Activated CD4-positive, alpha-beta memory T cell treated with anti-CD3 and anti-CD28 coated beads, Interleukin-2, amount 10 ng/mL, durations not matched to agents 7 days and 5 days (primary cell): ENCODE data around the gene SBF2. TPM values are rescaled to one million over a fixed set of nuclear protein-coding genes. Genes with fewer than 3 reads are reported as not detected.
"Not testable (repeated sequence)": the region's sequence is repeated elsewhere in the genome, so short reads cannot be mapped to it uniquely, and the experiment has no call there.

Experiments
- CTCF ChIA-PET: fragments of 350-600 bp; sonication (Branson Sonifier 250); formaldehyde crosslinking; loops from one replicate; lab custom pipeline; 2021; ENCODE audit warnings: antibody characterized with exemption, inconsistent platforms; lab: Charles Lee
- POLR2A ChIA-PET: fragments of 350-600 bp; sonication (Branson Sonifier 250); formaldehyde crosslinking; loops from one replicate; lab custom pipeline; 2021; ENCODE audit warnings: antibody characterized with exemption; lab: Charles Lee
- DNase-seq: peaks from one replicate; pipeline ENCODE4 v3.0.0-alpha.2; 2020
- H3K27ac Mint-ChIP-seq: one replicate; pipeline ENCODE4 v1.8.0; 2021; ENCODE audit warnings: mild to moderate bottlenecking, mixed read lengths
- H3K27me3 Mint-ChIP-seq: one replicate; pipeline ENCODE4 v1.8.0; 2021; ENCODE audit warnings: mixed read lengths
- H3K36me3 Mint-ChIP-seq: one replicate; pipeline ENCODE4 v1.8.0; 2021; ENCODE audit warnings: low read depth, mixed read lengths
- H3K4me1 Mint-ChIP-seq: one replicate; pipeline ENCODE4 v1.8.0; 2021; ENCODE audit warnings: mixed read lengths
- H3K4me3 Mint-ChIP-seq: one replicate; pipeline ENCODE4 v1.8.0; 2021; ENCODE audit warnings: mild to moderate bottlenecking, mixed read lengths
- H3K9me3 Mint-ChIP-seq: one replicate; pipeline ENCODE4 v1.8.0; 2021; ENCODE audit warnings: mixed read lengths
- total RNA-seq, 2 experiments: library from RNA; stranded (reverse); gene quantifications; one replicate each; pipeline ENCODE4 v1.2.3, GENCODE V29; 2021

The SBF2 gene
- total RNA-seq, 2 experiments from 2014 or later: 6.4 to 9.0 TPM

- Mint-ChIP-seq H3K4me3 (no peak overlapping the region), H3K9me3 (peaks cover 12% of the 10 kb centered on the region), H3K4me1 (peaks cover 17% of the 10 kb centered on the region), H3K27ac (no peak overlapping the region), H3K36me3 (peaks cover 11% of the 10 kb centered on the region), H3K27me3 (no peaks in the 10 kb centered on the region)
- DNase-seq: no peak
- ChIA-PET CTCF (interaction anchor here (0.7 kb wide), 1 partner anchor 18 kb away, joined by 3 read pairs; no protein-coding TSS in a partner anchor), POLR2A (interaction anchor here (0.6 kb wide), 1 partner anchor 1243 kb away, joined by 3 read pairs; no protein-coding TSS in a partner anchor)
Observed at GRCh38 chr11:10095412-10096208, 198.4 kb downstream of the SBF2 start.

GRCh38 chr11:10092426-10092825 is 201.6 kb downstream of the SBF2 start:
- Mint-ChIP-seq H3K27ac (no peak overlapping the region), H3K9me3 (no peaks in the 10 kb centered on the region), H3K36me3 (no peaks in the 10 kb centered on the region), H3K4me1 (peaks cover 17% of the 10 kb centered on the region), H3K4me3 (no peak overlapping the region), H3K27me3 (no peaks in the 10 kb centered on the region)
- CTCF ChIA-PET: no interaction called here
- no peak for DNase-seq
- POLR2A ChIA-PET: no interaction called here

- ChIA-PET POLR2A (no interaction called here), CTCF (interaction anchor here (1.4 kb wide), 1 partner anchor 15 kb away, joined by 10 read pairs; no protein-coding TSS in a partner anchor)
- DNase-seq: no peak
- H3K4me1 Mint-ChIP-seq: peaks cover 17% of the 10 kb centered on the region
- no peak overlapping the region for H3K27ac Mint-ChIP-seq
- no peaks in the 10 kb centered on the region for H3K36me3 Mint-ChIP-seq
- H3K4me3 Mint-ChIP-seq: no peak overlapping the region
- no peaks in the 10 kb centered on the region for H3K27me3 Mint-ChIP-seq
- H3K9me3 Mint-ChIP-seq: no peaks in the 10 kb centered on the region
Observed at GRCh38 chr11:10091314-10092045, 202.5 kb downstream of the SBF2 start.

GRCh38 chr11:10087923-10088225 is 206.1 kb downstream of the SBF2 start:
- H3K4me3 Mint-ChIP-seq, H3K9me3 Mint-ChIP-seq, POLR2A ChIA-PET, H3K27me3 Mint-ChIP-seq, DNase-seq, H3K36me3 Mint-ChIP-seq, H3K27ac Mint-ChIP-seq: not testable (repeated sequence)
- H3K4me1 Mint-ChIP-seq: peaks cover 14% of the 10 kb centered on the region
- CTCF ChIA-PET: interaction anchor here (1.9 kb wide), 1 partner anchor 11 kb away, joined by 6 read pairs; no protein-coding TSS in a partner anchor

- Mint-ChIP-seq H3K4me1 (peaks cover 12% of the 10 kb centered on the region), H3K4me3 (no peak overlapping the region), H3K27ac (no peak overlapping the region), H3K27me3 (no peaks in the 10 kb centered on the region), H3K9me3 (peaks cover 2% of the 10 kb centered on the region), H3K36me3 (no peaks in the 10 kb centered on the region)
- ChIA-PET POLR2A (no interaction called here), CTCF (interaction anchor here (1.9 kb wide), 1 partner anchor 10 kb away, joined by 6 read pairs; no protein-coding TSS in a partner anchor)
- no peak for DNase-seq
Observed at GRCh38 chr11:10087186-10087922, 206.7 kb downstream of the SBF2 start.

- H3K36me3 Mint-ChIP-seq: peaks cover 3% of the 10 kb centered on the region
- ChIA-PET CTCF (no interaction called here), POLR2A (no interaction called here)
- peaks cover 22% of the 10 kb centered on the region for H3K9me3 Mint-ChIP-seq
- H3K27me3 Mint-ChIP-seq: no peaks in the 10 kb centered on the region
- H3K27ac Mint-ChIP-seq: no peak overlapping the region
- no peaks in the 10 kb centered on the region for H3K4me1 Mint-ChIP-seq
- H3K4me3 Mint-ChIP-seq: no peak overlapping the region
- DNase-seq: no peak
Observed at GRCh38 chr11:10080138-10080537, 213.9 kb downstream of the SBF2 start.

- CTCF ChIA-PET: interaction anchor here (0.5 to 2.7 kb wide), 29 partner anchors 9 to 542 kb away, joined by 3 to 23 read pairs (median 3); no protein-coding TSS in a partner anchor
- no peak overlapping the region for H3K4me3 Mint-ChIP-seq
- H3K36me3 Mint-ChIP-seq: peaks cover 3% of the 10 kb centered on the region
- no peaks in the 10 kb centered on the region for H3K27me3 Mint-ChIP-seq
- peak; percentile 39 for DNase-seq
- no peaks in the 10 kb centered on the region for H3K4me1 Mint-ChIP-seq
- H3K27ac Mint-ChIP-seq: no peak overlapping the region
- POLR2A ChIA-PET: interaction anchor here (0.9 kb wide), 1 partner anchor 318 kb away, joined by 3 read pairs; no protein-coding TSS in a partner anchor
- H3K9me3 Mint-ChIP-seq: peaks cover 18% of the 10 kb centered on the region
Observed at GRCh38 chr11:10076458-10077141, 217.4 kb downstream of the SBF2 start.

GRCh38 chr11:10075141-10075540 is 218.9 kb downstream of the SBF2 start:
- H3K27ac Mint-ChIP-seq: no peak overlapping the region
- DNase-seq: no peak
- no peaks in the 10 kb centered on the region for H3K4me1 Mint-ChIP-seq
- H3K9me3 Mint-ChIP-seq: peaks cover 12% of the 10 kb centered on the region
- CTCF ChIA-PET: interaction anchor here (1.1 to 2.7 kb wide), 2 partner anchors 129 to 316 kb away, joined by 3 to 23 read pairs; no protein-coding TSS in a partner anchor
- POLR2A ChIA-PET: no interaction called here
- no peaks in the 10 kb centered on the region for H3K36me3 Mint-ChIP-seq
- H3K27me3 Mint-ChIP-seq: no peaks in the 10 kb centered on the region
- H3K4me3 Mint-ChIP-seq: no peak overlapping the region

- Mint-ChIP-seq H3K36me3 (no peaks in the 10 kb centered on the region), H3K27ac (no peak overlapping the region), H3K9me3 (peaks cover 4% of the 10 kb centered on the region), H3K4me1 (no peaks in the 10 kb centered on the region), H3K27me3 (no peaks in the 10 kb centered on the region), H3K4me3 (no peak overlapping the region)
- CTCF ChIA-PET: no interaction called here
- POLR2A ChIA-PET: no interaction called here
- DNase-seq: no peak
Observed at GRCh38 chr11:10072841-10073240, 221.2 kb downstream of the SBF2 start.

- H3K27ac Mint-ChIP-seq: no peak overlapping the region
- H3K9me3 Mint-ChIP-seq: peaks cover 4% of the 10 kb centered on the region
- H3K36me3 Mint-ChIP-seq: no peaks in the 10 kb centered on the region
- CTCF ChIA-PET: no interaction called here
- H3K4me3 Mint-ChIP-seq: no peak overlapping the region
- H3K4me1 Mint-ChIP-seq: no peaks in the 10 kb centered on the region
- POLR2A ChIA-PET: no interaction called here
- DNase-seq: no peak
- H3K27me3 Mint-ChIP-seq: no peaks in the 10 kb centered on the region
Observed at GRCh38 chr11:10072142-10072541, 221.9 kb downstream of the SBF2 start.

- Mint-ChIP-seq H3K27me3 (no peaks in the 10 kb centered on the region), H3K9me3 (peaks cover 4% of the 10 kb centered on the region), H3K36me3 (no peaks in the 10 kb centered on the region), H3K4me1 (no peaks in the 10 kb centered on the region), H3K4me3 (no peak overlapping the region), H3K27ac (no peak overlapping the region)
- ChIA-PET POLR2A (no interaction called here), CTCF (interaction anchor here (1.9 kb wide), 1 partner anchor 9 kb away, joined by 11 read pairs; no protein-coding TSS in a partner anchor)
- DNase-seq: no peak
Observed at GRCh38 chr11:10067629-10068300, 226.3 kb downstream of the SBF2 start.

GRCh38 chr11:10066441-10066840 is 227.6 kb downstream of the SBF2 start:
- CTCF ChIA-PET: no interaction called here
- peaks cover 11% of the 10 kb centered on the region for H3K9me3 Mint-ChIP-seq
- no peak overlapping the region for H3K4me3 Mint-ChIP-seq
- H3K27ac Mint-ChIP-seq: no peak overlapping the region
- H3K36me3 Mint-ChIP-seq: no peaks in the 10 kb centered on the region
- no peak for DNase-seq
- no peaks in the 10 kb centered on the region for H3K4me1 Mint-ChIP-seq
- no peaks in the 10 kb centered on the region for H3K27me3 Mint-ChIP-seq
- POLR2A ChIA-PET: no interaction called here
